ENCODE data around the gene DONSON.

GRCh38 chr21:33539616-33540015 lies 48.9 kb downstream of the DONSON start:
- TF ChIP-seq CTCF (IDR thresholded peaks at IDR 0.05; ENCODE audit: low read depth, low read length) (no peak), EZH2phosphoT487 (IDR thresholded peaks at IDR 0.05; ENCODE audit: low read depth) (no peak)

Measured in OCI-LY3 (cell line).